Coronary artery (tissue), 2 donors: ENCODE data around the gene TMEM97.

Experiments used
- DNase-seq: peaks from one replicate; pipeline ENCODE4 v3.0.0-alpha.2; 2017; ENCODE audit warnings: low spot score
- H3K27ac ChIP-seq, 2 donors: fragments of 200-600 bp; sonication (generic); one replicate each; pipeline ENCODE4 v1.5.1; 2016 to 2019
- H3K4me3 ChIP-seq: fragments of 200-600 bp; sonication (generic); 2 replicates; pipeline ENCODE4 v1.5.1; 2016; ENCODE audit warnings: mild to moderate bottlenecking, moderate library complexity
- CTCF ChIP-seq: fragments of 200-600 bp; sonication (generic); IDR thresholded peaks from one replicate; pipeline ENCODE4 v1.5.1; 2019; ENCODE audit warnings: antibody characterized with exemption

The TMEM97 gene

GRCh38 chr17:28325211-28325610 lies 6.2 kb downstream of the TMEM97 start:
- peak; percentile 17 for DNase-seq
- Histone ChIP-seq H3K4me3 (no peak overlapping the region), H3K27ac (no peak overlapping the region)
- no peak for TF ChIP-seq CTCF

- H3K27ac ChIP-seq = no peak overlapping the region
- peak; percentile 45 for DNase-seq
- no peak for TF ChIP-seq CTCF
- H3K4me3 ChIP-seq = no peak overlapping the region
Measured at GRCh38 chr17:28326114-28326513, 7.1 kb downstream of the TMEM97 start.

- Histone ChIP-seq H3K27ac (no peak overlapping the region), H3K4me3 (no peak overlapping the region)
- peak; percentile 45 for DNase-seq
- no peak for TF ChIP-seq CTCF
Measured at GRCh38 chr17:28327031-28327607, 8.1 kb downstream of the TMEM97 start.

GRCh38 chr17:28327709-28328108 lies 8.7 kb downstream of the TMEM97 start:
- H3K27ac ChIP-seq = no peak overlapping the region
- no peak for DNase-seq
- no peak for TF ChIP-seq CTCF
- H3K4me3 ChIP-seq = no peak overlapping the region

- DNase-seq = peak; percentile 19
- Histone ChIP-seq H3K4me3 (no peak overlapping the region), H3K27ac (no peak overlapping the region)
- TF ChIP-seq CTCF = no peak
Measured at GRCh38 chr17:28328325-28328724, 9.3 kb downstream of the TMEM97 start.

- TF ChIP-seq CTCF = no peak
- peak; percentile 62 for DNase-seq
- H3K27ac ChIP-seq = no peak overlapping the region
- H3K4me3 ChIP-seq = no peak overlapping the region
Measured at GRCh38 chr17:28330671-28331070, 11.7 kb downstream of the TMEM97 start.

GRCh38 chr17:28331891-28332420 lies 13.0 kb downstream of the TMEM97 start:
- no peak for TF ChIP-seq CTCF
- peak; percentile 49 for DNase-seq
- no peak overlapping the region for H3K27ac ChIP-seq
- H3K4me3 ChIP-seq = no peak overlapping the region
